Measurements from ENCODE around the gene POLR1B. TPM values are rescaled to one million over a fixed set of nuclear protein-coding genes. Genes with fewer than 3 reads are reported as not detected.

POLR1B gene
- total and polyA plus RNA-seq, 2 of the 13 experiments (the other 11 are each of a cell fraction or from before 2014, with no cell fraction given): 18.3 to 46.0 TPM

GRCh38 chr2:112618383-112618782 lies 76.1 kb downstream of the POLR1B start:
- H3K9me3 ChIP-seq (ENCODE audit: low read length): no peaks in the 10 kb centered on the region
- no peaks in the 10 kb centered on the region for H3K79me2 ChIP-seq (ENCODE audit: insufficient read depth, low read length)
- H4K20me1 ChIP-seq (ENCODE audit: insufficient read depth, low read length): no peaks in the 10 kb centered on the region
- in situ Hi-C loops (cut with HindIII; ENCODE audit: extremely low pct_ligation_motif_present, low pct_unique_long_range_greater_than_20kb) (no loop called here), intact Hi-C loops (cut with micrococcal nuclease; ENCODE audit: unreplicated experiment) (loop anchor here (10.0 kb wide), 1 partner anchor 266 kb away; no protein-coding TSS in a partner anchor)
- no peak overlapping the region for H3K4me2 ChIP-seq (ENCODE audit: low read depth, low read length)
- ATAC-seq: no peak
- H3K27ac ChIP-seq (ENCODE audit: extremely low read length, insufficient read depth, low read length): no peak overlapping the region
- 39% methylated on average over 6 of the region's 6 CpGs for WGBS (ENCODE audit: low lambda C conversion rate)
- no TSS peak for BruUV-seq (replicated peaks)
- peaks cover 2 to 3% of the 10 kb centered on the region in 2 experiments; a peak in 2 of 5 replicates for H3K27me3 ChIP-seq (ENCODE audit: control insufficient read depth in 1 of 2, insufficient read depth in 2 of 2, low read length in 2 of 2)
- H2AFZ ChIP-seq (ENCODE audit: low read length): no peak overlapping the region
- no peak for DNase-seq (ENCODE audit: low spot score)
- no peak overlapping the region for H3K9ac ChIP-seq (ENCODE audit: insufficient read depth, low read depth, low read length)
- H3K36me3 ChIP-seq (replicated peaks in 1 of 2; ENCODE audit: control insufficient read depth in 1 of 2, insufficient read depth in 2 of 2, low read length in 2 of 2): no peaks in the 10 kb centered on the region
- no peak overlapping the region for H3K4me3 ChIP-seq (replicated peaks in 1 of 3; ENCODE audit: insufficient read depth in 1 of 3, low read depth in 2 of 3, low read length in 3 of 3)
- ChIA-PET POLR2A (no interaction called here), CTCF (ENCODE audit: low intra/inter-chr PET ratio, low total read pairs) (no interaction called here)
- TF ChIP-seq HCFC1 (IDR thresholded peaks at IDR 0.05; ENCODE audit: low read depth, low read length) (no peak), TCF7 (IDR thresholded peaks at IDR 0.05; ENCODE audit: low read depth) (no peak), ZBTB4 (CRISPR knock-in tag; IDR thresholded peaks at IDR 0.05; ENCODE audit: borderline replicate concordance) (no peak), ZNF570 (CRISPR knock-in tag; IDR thresholded peaks at IDR 0.05; ENCODE audit: borderline replicate concordance) (no peak), REL (CRISPR knock-in tag; conservative IDR thresholded peaks at IDR 0.05) (no peak), CCAR2 (optimal IDR thresholded peaks at IDR 0.05; ENCODE audit: low read depth, low read length) (no peak), ZZZ3 (CRISPR knock-in tag; IDR thresholded peaks at IDR 0.05; ENCODE audit: borderline replicate concordance) (no peak), PATZ1 (CRISPR knock-in tag; IDR thresholded peaks at IDR 0.05) (no peak), ZNF24 (IDR thresholded peaks at IDR 0.05) (no peak), ZNF629 (CRISPR knock-in tag; conservative IDR thresholded peaks at IDR 0.05) (no peak), SPEN (CRISPR knock-in tag; IDR thresholded peaks at IDR 0.05; ENCODE audit: low read depth) (no peak), ZNF232 (CRISPR knock-in tag; IDR thresholded peaks at IDR 0.05; ENCODE audit: borderline replicate concordance) (no peak), FOXK1 (CRISPR knock-in tag; IDR thresholded peaks at IDR 0.05; ENCODE audit: borderline replicate concordance, low read depth) (no peak), KDM1A (CRISPR knock-in tag; IDR thresholded peaks at IDR 0.05) (no peak), SP5 (CRISPR knock-in tag; IDR thresholded peaks at IDR 0.05; ENCODE audit: borderline replicate concordance, low read depth) (no peak), PCBP2 (optimal IDR thresholded peaks at IDR 0.05; ENCODE audit: low read depth, low read length, poor library complexity, severe bottlenecking) (no peak)
- TF ChIP-seq, protein P1, sequence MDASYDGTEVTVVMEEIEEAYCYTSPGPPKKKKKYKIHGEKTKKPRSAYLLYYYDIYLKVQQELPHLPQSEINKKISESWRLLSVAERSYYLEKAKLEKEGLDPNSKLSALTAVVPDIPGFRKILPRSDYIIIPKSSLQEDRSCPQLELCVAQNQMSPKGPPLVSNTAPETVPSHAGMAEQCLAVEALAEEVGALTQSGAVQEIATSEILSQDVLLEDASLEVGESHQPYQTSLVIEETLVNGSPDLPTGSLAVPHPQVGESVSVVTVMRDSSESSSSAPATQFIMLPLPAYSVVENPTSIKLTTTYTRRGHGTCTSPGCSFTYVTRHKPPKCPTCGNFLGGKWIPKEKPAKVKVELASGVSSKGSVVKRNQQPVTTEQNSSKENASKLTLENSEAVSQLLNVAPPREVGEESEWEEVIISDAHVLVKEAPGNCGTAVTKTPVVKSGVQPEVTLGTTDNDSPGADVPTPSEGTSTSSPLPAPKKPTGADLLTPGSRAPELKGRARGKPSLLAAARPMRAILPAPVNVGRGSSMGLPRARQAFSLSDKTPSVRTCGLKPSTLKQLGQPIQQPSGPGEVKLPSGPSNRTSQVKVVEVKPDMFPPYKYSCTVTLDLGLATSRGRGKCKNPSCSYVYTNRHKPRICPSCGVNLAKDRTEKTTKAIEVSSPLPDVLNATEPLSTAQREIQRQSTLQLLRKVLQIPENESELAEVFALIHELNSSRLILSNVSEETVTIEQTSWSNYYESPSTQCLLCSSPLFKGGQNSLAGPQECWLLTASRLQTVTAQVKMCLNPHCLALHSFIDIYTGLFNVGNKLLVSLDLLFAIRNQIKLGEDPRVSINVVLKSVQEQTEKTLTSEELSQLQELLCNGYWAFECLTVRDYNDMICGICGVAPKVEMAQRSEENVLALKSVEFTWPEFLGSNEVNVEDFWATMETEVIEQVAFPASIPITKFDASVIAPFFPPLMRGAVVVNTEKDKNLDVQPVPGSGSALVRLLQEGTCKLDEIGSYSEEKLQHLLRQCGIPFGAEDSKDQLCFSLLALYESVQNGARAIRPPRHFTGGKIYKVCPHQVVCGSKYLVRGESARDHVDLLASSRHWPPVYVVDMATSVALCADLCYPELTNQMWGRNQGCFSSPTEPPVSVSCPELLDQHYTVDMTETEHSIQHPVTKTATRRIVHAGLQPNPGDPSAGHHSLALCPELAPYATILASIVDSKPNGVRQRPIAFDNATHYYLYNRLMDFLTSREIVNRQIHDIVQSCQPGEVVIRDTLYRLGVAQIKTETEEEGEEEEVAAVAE (CRISPR knock-in tag; IDR thresholded peaks at IDR 0.05; ENCODE audit: borderline replicate concordance): no peak
- FAIRE-seq: no peak
- H3K4me1 ChIP-seq (ENCODE audit: insufficient read depth, low read length): peaks cover 26% of the 10 kb centered on the region

All from HepG2 (cell line).